HuH-7 (cell line): ENCODE measurements around the gene GOLGA2.
A peak's percentile ranks its signal among the peaks of the same experiment; 100 is the strongest.

Experiments
- DNase-seq: peaks from one replicate; pipeline ENCODE4 v3.0.0; 2011; ENCODE audit warnings: low spot score

The GOLGA2 gene

DNA sequence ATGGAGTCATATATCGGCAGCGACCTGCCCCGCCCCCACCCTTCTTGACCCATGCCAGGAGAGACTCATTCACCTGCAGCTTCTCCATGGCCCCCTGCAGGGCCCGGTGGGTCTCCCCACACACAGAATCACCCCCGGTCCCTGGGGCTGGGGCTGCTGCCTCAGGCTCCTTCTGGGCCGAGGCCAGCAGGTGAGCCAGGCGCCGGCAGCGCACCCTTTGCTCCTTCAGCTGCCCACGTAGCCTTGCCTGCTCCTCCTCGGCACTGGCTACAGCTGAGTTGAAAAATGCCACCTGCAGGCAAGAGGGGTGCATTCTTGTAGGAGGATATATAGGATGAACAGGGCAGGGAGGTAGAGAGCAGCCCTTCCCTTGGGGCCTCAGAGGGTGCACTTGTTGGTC lies 17.9 kb downstream of the GOLGA2 start:
- DNase-seq: no peak

DNA sequence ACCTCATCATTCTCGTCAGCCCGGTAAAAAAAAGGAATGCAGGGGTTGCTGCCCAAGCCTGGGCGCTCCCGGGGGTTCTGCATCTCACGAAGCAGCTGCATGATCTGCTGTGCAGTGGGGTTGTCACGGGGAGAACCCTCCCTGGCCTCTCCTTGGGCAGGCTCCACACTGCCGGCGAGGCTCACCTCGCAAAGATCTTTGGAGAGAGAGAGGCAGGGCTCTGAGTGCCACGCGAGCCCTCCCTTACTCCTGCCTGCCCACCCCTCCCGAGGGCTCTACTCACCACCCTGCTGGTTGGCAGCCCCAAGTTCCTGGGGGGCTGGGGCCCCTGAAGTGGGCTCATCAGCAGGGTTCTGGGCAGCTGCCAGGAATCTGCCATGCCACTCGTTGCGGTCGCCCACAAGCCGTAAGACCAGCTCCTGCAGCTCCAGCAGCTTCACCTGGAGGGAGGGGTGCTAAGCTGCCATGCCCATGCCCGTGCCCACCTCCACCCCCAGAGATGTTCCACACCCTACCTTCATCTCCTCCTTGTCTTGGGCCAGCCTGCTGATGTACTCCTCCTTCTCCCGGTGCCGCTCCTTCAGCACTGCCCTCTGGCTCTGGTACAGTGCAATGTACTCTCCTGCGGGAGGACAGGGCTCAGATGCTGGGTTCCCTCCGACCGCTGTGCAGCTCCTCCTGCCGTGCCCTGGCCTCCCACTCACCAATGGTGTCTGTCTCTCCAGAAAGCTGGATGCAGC lies 18.6 kb downstream of the GOLGA2 start:
- DNase-seq: no peak

DNA sequence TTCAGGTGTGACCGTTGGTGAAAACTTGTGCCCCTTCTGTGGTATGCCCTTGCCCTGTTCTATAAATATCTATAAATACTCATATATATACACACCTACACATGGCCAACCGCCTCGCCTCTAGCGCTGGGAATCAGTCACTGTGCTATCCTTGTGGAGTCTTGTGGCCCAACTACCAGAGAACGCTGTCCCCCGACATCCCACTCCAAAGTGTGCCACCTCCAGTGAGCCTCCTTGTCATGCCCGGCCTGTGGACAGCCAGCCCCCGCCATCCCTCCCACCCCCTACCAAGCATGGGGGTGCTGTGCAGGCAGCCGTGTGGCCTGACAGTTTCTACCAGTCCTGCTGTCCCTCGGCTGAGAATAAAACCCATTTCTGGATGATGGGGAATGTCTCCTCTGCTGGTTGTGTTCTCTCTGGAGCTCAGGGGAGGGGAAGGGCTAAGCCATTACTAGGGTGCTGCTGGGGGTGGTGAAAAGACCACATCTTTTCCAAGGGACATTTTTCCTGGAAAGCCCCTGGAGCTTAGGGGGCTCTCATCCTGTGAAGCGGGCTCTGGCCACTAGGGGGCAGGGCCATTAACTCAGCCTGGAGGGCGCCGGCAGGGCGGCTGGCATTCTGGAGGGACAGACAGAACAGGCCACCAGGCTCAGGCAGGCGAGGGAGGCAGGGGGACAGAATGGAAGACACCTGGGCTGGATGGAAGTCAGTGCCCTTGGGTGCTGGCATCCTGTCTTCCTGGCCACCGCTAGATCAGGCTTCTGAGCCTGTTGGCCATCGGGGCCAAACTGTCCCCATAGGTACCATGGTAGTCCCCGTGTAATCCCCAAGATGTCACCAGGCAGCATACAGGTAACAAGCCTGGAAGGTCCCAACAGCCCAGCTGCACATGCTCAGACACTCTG lies 20.7 kb downstream of the GOLGA2 start:
- DNase-seq: peak; percentile 97

DNA sequence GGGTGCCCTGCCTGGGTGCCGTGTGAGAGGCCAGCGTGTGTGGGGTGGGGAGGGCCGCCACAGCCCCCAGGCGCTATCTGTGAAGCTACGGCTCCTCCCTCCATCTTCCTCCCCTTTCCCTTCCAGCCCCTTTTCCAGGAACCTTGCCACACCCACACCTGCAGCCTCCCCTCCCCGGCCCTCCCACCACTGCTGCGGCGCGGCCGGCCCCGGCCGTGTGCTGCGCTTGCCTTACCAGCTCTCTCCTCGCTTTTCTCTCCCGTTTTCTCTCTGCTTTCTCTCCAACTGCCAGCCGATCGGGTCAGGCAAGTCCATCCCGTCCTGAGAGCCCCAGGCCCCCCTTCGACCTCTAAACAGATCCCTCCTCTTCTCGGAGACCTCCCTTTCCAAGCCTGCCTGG lies 21.4 kb downstream of the GOLGA2 start:
- DNase-seq: no peak

DNA sequence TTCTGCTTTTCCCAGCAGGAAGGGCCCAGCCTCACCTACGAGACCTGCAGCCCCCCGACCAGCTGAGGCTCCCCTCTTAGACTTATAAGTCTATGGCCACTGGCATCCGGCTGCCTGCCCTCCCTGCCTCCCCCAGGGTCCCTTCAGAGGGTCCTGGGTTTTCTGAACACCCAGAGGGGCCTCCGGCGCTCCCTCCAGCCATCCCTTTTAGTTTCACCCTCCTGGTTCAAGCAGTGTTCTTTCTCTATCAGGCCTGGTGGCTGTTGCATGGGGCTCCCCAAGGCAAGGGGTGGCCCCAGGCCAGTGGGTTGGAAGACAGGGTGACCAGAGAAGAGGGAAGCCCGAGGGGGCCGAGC lies 21.8 kb downstream of the GOLGA2 start:
- DNase-seq: no peak

DNA sequence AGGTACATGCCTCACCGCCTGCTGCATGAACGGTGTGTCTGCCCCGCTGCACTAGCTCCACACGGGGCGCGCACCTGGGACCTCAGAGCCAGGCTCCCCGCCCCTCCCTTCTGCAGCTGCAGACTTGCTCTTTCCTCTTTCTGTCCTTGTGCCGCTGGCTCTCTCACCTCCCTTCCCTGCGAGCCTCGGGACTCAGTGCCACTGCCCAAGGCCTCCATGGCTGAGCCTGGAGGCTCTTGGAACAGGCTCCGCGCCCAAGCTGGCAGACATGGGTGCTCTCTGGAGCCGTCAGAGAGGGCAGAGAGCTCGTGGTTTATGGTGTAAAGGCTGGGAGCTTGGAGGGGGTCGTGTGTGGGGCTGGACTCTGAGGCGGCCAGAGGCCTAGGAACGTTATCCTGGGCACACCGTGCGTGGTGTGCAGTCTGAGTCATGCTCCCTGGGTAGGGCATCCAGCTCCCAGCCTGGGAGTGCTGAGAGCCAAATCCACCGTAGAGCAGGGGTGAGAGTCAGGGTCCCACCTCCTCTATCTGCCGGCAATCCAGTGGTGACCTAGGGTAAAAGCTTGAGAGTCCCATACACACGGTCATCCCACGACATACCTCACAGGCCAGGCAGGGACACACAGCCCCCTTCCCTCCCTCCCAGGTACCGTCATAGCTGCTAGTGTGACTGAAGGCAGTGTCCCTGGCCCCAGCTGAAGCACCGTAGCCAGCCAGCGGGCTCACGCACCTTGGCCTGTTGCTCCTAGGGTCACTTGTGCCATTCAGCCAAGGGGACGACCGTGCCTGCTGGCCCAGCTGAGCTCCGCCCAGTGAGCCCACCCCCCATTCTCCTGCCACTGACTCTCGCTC lies 22.4 kb downstream of the GOLGA2 start:
- DNase-seq: no peak

DNA sequence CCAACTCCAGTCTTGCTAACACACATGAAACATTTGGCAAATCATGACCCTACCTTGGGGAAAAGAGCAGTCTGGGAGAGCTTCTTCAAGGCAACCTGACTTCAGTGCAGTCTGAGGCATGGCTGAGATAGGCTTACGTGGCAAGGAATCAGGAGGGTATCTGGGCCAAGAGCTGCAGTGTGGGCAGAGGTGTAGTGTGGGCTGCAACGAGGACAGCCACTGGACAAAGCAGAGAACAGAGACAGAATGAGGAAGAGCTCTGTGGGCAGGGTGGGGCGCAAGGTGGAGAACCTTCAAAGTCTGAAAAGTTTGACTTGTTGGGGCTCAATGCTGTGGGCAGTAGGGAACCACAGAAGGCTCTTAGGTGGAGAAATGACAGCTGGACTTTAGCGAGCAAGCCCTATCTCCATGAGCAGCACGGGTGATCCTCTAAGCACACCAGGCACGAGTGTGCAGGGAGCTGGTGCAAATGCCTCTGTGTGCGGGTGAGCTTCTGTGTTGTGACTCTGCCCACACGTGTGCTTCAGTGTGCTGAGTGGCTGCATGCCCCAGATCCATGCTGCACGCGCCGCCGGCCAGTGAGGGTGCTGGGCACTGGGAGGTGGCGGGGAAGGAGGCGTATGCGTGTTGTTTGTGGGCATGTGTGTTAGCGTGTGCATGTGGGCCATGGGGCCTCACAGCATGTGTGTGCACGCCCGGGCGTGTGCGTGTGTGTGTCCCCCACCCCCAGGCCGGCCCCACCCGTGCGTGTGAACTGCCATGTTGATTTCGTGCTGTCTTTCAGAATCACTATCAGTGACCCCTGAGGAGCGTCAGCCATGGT lies 23.3 kb downstream of the GOLGA2 start:
- no peak for DNase-seq

DNA sequence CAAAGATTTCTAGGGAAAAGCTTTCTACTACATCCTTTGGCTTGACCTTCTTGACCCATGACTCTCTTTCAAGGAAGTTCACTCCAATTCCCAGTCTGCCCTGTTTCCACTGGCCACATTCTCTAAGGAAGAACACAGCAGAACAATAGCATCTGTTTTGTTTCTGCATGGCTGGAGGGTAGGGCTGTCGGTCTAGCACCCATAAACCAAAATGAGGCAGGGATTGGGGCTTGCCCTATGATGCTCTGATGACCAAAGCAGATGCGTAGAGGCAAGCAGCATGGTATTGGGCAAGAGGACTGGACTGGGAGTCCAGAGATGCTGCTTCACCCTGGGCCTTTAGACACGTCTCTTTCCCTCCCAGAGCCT lies 24.1 kb downstream of the GOLGA2 start:
- no peak for DNase-seq

DNA sequence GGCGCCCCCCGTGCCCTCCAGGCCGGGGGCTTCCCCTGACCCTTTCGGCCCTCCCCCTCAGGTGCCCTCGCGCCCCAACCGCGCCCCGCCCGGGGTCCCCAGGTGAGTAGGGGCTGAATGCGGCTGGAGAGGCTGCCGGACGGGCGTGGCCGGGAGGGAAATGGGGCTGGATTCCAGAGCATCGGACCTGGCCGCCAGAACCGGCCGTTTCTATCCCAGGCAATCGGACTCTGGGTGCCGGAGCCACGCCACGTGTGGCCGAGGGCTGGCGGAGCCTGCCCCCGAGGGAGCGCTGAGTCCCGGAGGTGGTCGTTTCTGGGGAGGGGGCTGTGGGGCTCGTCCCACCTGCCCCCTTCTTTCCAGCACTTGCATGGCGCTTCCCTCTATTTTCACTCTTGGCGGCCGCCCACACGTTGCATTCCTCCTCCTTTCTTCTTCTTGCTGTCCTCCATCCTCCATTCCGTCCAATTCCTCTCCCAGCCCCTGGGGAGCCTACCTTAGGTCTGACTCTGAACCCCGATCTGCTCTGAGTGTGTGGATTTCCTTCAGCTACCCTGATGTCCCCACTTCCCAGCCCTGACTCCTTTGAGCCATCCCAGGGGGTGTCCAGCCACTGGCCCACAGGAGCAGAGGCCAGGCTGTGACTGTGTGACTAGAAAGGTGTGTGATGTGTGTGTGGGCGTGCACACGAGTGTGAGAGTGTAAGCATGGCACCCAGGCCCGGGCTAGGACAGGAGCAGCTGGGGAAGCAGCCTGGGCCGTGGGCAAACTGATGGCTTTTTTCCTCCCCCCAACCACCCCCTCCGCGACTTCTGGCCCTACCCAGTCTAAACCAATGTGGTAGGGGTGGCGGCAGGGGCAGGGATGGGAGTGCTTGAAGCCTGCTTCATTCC lies 24.7 kb downstream of the GOLGA2 start:
- no peak for DNase-seq

DNA sequence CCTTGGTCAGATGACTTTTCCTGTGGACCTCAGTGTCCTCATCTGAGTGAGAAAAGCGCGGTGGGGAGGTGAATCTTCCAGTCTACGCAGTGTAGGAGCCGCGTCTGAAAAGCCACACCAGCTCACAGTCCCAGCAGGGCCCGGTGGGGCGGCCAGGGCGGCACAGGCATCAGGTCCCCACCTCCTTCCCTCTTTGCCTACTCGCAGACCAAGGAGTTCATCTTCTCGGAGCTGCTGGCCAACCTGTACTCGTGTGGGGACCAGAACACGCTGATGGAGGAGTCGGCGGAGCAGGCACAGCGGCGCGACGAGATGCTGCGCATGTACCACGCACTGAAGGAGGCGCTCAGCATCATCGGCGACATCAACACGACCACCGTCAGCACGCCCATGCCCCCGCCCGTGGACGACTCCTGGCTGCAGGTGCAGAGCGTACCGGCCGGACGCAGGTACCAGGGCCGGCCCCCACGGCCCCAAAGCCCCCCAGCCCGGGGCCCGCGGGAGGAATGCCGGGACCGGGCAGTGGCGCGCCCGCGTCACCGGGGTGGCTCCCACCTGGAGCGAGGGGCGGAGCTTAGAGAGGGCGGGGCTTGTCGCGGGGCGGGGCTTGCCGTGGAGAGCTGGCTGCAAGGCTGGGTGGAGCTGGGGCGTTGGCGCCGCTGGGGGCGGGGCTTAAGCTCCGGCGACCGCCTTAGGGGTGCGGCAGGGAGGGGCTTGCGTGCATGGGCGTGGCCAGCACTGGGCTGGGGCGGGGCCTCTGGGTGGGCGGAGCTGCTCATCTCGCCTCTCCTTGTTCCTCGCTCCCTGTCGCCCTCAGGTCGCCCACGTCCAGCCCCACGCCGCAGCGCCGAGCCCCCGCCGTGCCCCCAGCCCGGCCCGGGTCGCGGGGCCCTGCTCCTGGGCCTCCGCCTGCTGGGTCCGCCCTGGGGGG lies 25.6 kb downstream of the GOLGA2 start:
- peak; percentile 68 for DNase-seq

DNA sequence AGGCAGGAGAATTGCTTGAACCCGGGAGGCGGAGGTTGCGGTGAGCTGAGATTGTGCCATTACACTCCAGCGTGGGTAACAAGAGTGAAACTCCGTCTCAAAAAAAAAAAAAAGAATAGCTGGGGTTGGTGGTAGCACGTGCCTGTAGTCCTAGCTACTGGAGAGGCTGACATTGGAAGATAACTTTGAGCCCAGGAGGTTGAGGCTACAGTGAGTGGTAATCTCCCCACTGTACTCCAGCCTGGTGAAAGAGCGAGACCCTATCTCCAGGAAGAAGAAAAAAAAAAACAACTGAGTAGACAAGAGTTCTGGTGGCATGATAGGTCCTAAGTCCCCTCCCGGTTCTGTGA lies 26.3 kb downstream of the GOLGA2 start:
- DNase-seq: no peak

DNA sequence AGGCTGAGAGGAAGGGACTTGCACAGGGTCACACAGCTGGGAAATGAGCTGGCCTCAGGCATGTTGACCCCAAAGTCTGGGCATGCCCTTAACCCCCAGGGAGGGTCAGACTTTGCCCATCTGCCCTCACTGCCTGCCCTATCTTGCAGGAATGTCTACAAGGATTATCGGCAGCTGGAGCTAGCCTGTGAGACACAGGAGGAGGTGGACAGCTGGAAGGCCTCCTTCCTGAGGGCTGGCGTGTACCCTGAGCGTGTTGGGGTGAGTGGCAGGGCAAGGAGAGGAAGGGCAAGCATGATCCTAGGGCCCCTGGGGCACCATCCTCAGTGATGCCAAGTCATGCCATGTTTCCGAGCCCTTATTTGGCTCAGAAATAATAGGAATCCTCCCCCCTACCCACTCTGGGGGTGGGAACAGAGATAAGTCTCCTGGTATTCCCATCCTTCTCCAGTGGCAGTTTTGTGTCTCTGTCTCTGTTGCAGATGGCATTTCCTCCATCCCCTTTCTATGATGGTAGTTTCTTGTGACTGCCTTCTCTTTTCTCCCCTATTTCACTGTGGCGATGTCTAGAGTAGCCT lies 28.5 kb downstream of the GOLGA2 start:
- no peak for DNase-seq

DNA sequence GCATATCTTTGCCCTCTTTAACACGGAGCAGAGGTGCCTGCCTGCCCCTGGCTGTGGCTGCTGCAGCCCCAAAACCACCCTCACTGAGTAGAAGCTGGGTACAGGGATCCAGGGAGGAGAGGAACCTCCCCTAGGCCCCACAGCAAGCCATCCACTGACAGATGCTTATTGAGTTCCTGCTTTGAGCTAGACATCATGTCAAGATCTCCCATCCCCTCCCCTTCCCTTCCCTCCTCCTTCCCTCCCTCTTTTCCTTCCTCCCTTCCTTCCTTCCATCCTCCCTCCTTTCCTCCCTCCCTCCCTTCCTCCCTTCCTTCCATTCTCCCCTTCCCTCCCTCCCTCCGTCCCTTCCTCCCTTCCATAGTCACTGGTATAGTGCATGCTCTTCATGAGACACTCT lies 29.3 kb downstream of the GOLGA2 start:
- no peak for DNase-seq

DNA sequence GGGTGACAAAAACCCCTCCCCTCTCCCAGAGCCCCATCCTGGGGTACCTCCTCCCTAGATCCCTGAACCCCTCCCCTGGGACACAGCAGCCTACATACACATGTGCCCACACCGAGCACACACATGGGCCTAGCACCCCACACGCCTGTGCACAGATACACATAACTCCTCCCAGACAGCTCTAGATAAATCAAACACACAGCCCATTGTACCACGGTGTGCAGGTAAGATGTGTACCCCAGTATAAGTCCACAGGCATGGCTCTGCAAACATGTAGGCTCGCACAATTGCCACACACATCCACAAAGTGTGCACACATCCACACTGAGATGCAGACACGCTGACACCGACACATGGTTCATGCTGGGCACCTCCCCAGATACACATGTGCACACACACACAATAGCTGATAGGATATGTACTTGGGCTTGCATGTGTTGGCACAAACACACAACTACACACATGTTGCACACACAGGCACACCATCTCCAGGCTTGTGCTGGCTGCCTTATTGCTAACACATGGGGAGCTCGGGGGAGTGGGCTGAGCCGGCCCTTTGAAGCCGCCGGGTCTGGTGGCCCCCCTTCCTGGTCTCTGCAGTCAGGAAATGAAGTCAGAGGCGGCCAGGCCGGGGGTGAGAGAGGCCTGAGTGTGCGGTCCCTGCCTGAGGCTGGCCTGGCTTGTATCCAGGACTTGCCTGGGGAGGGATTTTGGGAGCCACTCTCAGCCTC lies 30.2 kb downstream of the GOLGA2 start:
- DNase-seq: no peak

DNA sequence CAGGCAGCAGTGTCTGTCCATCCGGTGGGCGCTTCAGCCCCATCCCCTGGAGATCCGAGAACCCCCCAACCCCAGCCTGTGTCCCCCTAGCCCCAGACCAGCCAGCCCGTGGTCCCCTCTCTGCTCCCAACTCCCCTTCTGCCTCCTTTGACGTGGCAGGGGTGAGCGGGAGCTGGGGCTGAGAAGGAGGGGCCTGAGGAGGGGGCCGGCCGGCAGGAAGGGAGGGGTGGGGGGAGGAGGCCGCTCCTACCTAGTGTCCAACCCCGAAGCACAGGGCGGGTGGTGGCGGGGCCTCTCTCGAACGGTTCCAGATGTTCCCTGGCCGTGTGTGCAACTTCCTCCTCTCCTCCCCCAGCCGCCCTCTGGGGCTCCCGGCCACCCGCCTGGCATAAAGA lies 31.0 kb downstream of the GOLGA2 start:
- no peak for DNase-seq

DNA sequence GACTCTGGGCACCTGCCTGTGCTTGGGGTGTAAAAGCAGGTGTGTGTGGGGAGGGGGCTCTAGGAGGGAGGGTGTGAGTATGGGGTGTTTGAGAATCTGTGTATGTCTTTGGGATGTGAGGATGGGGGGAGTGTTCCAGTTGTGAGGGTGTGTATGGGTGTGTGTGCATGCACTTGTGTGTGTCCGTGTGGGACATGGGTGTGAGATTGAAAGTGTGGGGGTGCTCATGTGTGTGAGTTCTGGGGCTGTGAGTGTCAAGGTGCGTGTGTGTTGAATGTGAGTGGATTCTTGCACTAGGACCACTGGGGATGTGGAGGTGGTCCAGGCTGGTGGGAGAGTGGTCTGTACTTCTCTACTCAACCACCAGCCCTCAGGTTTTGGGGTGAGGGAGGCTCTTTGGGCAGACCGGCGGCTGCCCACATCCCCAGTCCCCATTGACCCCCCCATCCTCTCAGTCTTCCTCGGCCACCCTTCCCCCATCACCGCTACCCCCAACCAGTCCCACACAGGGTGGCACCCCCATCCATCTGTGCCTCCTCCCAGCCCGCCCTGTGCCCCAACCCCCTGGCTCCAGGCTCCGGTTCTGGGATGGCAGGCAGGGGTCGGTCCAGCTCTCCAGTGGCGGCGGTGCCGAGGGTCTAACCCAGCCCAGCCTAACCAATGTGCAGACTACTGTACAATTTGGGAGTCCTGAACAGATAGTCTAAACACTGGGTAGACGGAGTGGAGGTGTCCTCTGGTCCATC lies 31.5 kb downstream of the GOLGA2 start:
- DNase-seq: no peak

DNA sequence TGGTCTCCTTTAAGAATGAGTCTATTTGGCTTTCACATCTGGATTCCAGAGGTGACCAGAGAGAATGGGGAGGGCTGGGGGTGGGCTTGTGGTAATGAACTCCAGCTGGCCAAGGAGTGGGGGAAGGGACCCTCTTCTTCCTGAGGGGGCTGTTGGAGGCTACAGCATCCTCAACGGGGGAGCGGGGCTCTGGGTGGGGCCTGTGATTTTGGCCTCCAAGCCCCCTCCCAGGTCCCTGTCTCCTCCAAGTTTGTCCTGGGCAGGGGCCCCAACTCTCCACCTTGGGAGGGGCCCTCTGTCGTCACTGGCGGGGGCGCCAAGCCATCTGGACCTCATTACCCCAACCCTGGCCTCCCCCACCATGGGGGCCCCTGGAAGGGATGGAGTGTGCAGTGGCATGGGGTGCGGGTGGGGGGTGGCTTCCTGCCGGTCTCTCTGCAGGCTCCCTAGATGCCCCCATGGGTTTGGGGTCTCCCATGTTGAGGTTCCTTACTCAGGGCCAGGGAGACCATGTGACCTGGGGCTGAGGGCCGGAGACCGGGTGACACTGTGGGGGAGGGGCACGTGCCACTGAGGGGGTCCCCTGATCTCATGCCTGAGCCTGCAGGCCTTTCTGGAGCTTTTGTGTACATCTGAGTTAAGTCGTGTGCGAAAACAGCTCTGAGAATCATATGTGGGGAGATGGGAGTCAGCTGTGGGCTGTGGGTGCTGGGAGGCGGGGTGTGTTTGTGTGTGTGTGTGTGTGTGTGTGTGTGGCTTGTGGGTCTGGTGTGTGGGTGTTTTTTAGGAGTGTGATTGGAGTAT lies 32.4 kb downstream of the GOLGA2 start:
- DNase-seq: no peak
